ENCODE data around the gene MRPL52. TPM values are rescaled to one million over a fixed set of nuclear protein-coding genes. Genes with fewer than 3 reads are reported as not detected.
A peak's percentile ranks its signal among the peaks of the same experiment; 100 is the strongest.

Gene MRPL52
- total RNA-seq, 1 donor from 2014 or later = 67.9 TPM

DNA sequence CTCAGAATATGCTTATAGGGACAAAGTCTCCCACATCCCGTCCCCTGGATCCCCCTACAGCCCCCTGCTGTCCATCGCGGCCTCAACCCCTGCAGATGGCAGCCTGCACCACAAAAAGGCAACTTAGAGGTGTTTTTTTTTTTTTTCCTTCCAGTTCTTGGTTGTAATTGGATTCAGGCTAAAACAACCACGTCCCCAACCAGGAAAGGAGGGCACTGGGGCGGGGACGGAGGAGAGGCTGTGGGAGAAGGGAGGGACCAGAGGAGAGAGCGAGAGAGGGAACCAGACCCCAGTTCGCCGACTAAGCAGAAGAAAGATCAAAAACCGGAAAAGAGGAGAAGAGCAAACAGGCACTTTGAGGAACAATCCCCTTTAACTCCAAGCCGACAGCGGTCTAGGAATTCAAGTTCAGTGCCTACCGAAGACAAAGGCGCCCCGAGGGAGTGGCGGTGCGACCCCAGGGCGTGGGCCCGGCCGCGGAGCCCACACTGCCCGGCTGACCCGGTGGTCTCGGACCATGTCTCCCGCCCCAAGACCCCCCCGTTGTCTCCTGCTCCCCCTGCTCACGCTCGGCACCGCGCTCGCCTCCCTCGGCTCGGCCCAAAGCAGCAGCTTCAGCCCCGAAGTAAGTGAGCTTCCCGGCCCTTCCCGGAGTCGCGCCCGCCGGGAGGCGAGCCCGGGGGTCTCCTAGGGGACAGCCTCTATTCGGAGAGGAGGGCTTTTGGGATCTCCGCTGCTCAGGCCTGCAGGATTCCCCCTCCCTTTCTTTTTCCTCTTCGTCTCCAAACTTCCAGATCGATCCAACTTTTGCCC lies 6.8 kb downstream of the MRPL52 start, which contains the start of gene MMP14:
TSS of gene MMP14 (plus strand) at position 285 of the 813 bp plus-strand sequence. CDS start at position 518, 233 bp downstream.
- peaks cover 15% of the 10 kb centered on the region for H3K9me3 Mint-ChIP-seq (ENCODE audit: unreplicated experiment)
- TF ChIP-seq, protein P1, sequence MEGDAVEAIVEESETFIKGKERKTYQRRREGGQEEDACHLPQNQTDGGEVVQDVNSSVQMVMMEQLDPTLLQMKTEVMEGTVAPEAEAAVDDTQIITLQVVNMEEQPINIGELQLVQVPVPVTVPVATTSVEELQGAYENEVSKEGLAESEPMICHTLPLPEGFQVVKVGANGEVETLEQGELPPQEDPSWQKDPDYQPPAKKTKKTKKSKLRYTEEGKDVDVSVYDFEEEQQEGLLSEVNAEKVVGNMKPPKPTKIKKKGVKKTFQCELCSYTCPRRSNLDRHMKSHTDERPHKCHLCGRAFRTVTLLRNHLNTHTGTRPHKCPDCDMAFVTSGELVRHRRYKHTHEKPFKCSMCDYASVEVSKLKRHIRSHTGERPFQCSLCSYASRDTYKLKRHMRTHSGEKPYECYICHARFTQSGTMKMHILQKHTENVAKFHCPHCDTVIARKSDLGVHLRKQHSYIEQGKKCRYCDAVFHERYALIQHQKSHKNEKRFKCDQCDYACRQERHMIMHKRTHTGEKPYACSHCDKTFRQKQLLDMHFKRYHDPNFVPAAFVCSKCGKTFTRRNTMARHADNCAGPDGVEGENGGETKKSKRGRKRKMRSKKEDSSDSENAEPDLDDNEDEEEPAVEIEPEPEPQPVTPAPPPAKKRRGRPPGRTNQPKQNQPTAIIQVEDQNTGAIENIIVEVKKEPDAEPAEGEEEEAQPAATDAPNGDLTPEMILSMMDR (IDR thresholded peaks at IDR 0.05; ENCODE audit: partially characterized antibody, unreplicated experiment) = no peak
- peaks cover 10% of the 10 kb centered on the region for H3K27me3 Mint-ChIP-seq (ENCODE audit: unreplicated experiment)
- H3K4me3 Mint-ChIP-seq (ENCODE audit: unreplicated experiment) = peak within 1 kb of the TSS; percentile 97
- H3K4me1 Mint-ChIP-seq (ENCODE audit: low read depth, unreplicated experiment) = peaks cover 14% of the 10 kb centered on the region
- DNase-seq = peak; percentile 66
- peak within 1 kb of the TSS; percentile 98 for H3K27ac Mint-ChIP-seq (ENCODE audit: unreplicated experiment)
- no peaks in the 10 kb centered on the region for H3K36me3 Mint-ChIP-seq (ENCODE audit: unreplicated experiment)

DNA sequence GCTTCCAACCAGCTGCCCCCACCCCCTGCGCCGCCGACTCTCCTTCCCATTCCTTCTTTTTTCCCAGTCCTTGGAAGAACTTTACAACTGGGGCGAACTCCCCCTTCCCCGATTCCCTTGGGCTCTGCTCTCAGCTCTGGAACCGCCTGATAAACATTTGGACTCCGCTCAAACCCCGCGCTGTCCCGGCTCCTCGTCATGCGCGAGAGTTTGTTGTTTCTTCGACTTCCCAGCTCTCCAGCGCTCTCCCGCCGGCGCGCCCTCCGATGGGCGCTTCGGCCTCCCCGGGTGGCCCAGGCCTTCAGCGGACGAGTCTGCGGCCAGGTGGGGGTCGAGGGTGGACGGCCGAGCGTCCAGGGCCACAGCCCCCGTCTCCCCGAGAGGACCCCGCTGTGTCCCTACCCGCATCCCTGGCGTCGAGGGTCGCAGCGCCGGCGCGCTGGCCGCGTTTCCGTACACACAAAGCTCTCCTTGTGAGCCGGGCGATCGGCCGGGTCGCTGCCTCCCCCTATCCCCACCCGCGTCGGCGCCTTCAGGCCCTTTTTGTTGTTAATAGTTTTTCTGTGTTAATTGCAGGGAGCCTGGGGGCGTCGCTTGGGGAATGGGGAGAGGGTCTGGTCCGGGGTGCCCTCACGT lies 7.5 kb downstream of the MRPL52 start:
- TF ChIP-seq, protein P1 (IDR thresholded peaks at IDR 0.05; ENCODE audit: partially characterized antibody, unreplicated experiment) = no peak
- H3K4me1 Mint-ChIP-seq (ENCODE audit: low read depth, unreplicated experiment) = peaks cover 14% of the 10 kb centered on the region
- peak overlapping the region; percentile 96 for H3K4me3 Mint-ChIP-seq (ENCODE audit: unreplicated experiment)
- H3K27ac Mint-ChIP-seq (ENCODE audit: unreplicated experiment) = peak overlapping the region; percentile 95
- no peaks in the 10 kb centered on the region for H3K36me3 Mint-ChIP-seq (ENCODE audit: unreplicated experiment)
- DNase-seq = peak; percentile 61
- H3K27me3 Mint-ChIP-seq (ENCODE audit: unreplicated experiment) = peaks cover 10% of the 10 kb centered on the region
- H3K9me3 Mint-ChIP-seq (ENCODE audit: unreplicated experiment) = peaks cover 15% of the 10 kb centered on the region

DNA sequence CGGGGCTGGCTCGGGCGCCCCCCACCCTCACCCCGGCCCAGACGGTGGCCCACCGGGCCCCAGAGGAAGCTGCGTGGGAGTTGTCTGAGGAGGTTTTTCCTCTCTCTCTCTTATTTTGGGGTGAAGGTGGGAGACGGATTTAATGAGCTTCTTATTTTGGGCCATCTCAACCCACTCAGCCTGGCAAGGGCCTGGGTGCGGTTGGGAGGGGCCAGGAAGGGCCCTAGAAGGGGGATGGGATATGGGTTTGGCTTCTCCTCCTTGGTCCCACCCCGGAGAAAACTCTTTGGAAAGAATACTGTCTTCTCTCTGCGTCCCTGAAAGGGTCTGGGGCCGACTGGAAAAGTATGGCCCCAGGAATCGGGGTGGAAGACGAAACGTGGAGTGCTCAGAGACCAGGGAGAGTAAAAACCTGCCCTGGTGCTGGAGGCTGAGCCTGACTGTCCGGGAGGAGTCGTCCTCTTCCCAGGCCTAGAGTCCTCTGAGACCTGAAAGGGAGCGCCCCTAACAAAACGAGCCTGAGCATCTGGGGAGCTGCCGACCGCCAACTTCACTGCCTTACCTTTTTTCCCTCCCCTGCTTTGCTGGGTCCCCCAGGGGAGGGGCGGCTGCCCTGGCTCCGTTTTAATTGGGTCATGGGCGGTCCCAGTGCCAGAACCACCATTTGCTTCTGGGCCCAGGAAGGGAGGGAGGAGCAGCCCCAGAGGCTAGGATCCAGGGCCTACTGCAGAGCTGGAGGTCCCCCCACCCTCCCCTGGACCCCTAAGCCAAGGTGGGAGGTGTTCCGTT lies 8.3 kb downstream of the MRPL52 start:
- Mint-ChIP-seq H3K36me3 (ENCODE audit: unreplicated experiment) (no peaks in the 10 kb centered on the region), H3K27ac (ENCODE audit: unreplicated experiment) (peak overlapping the region; percentile 88), H3K4me3 (ENCODE audit: unreplicated experiment) (peak overlapping the region; percentile 96), H3K9me3 (ENCODE audit: unreplicated experiment) (peaks cover 15% of the 10 kb centered on the region), H3K4me1 (ENCODE audit: low read depth, unreplicated experiment) (peaks cover 14% of the 10 kb centered on the region), H3K27me3 (ENCODE audit: unreplicated experiment) (peaks cover 10% of the 10 kb centered on the region)
- DNase-seq = peak; percentile 32
- TF ChIP-seq, protein P1 (IDR thresholded peaks at IDR 0.05; ENCODE audit: partially characterized antibody, unreplicated experiment) = no peak

DNA sequence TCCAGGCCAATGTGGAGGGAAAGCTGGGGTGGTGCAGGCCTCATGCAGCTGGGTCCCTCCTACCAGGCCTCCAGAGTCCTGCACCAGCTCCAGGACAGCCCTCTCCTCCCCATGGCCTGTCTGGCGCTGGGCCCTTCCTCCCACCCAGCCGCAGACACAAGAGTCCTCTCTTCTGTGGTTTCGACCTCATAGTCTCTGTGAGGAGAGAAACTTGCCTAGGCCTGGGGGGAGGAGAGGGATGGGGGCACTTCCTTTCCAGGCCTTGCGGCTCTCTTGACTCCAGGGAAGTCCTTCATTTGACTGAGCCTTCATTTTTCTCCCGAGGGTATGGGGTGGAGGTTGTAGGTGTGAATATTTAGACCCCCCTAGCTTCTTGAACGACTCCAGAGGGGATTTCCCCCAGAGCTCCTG lies 8.9 kb downstream of the MRPL52 start:
- Mint-ChIP-seq H3K27me3 (ENCODE audit: unreplicated experiment) (peaks cover 10% of the 10 kb centered on the region), H3K9me3 (ENCODE audit: unreplicated experiment) (peaks cover 17% of the 10 kb centered on the region), H3K4me1 (ENCODE audit: low read depth, unreplicated experiment) (peaks cover 14% of the 10 kb centered on the region), H3K36me3 (ENCODE audit: unreplicated experiment) (no peaks in the 10 kb centered on the region), H3K27ac (ENCODE audit: unreplicated experiment) (peak overlapping the region; percentile 52), H3K4me3 (ENCODE audit: unreplicated experiment) (peak overlapping the region; percentile 96)
- no peak for DNase-seq
- TF ChIP-seq, protein P1 (IDR thresholded peaks at IDR 0.05; ENCODE audit: partially characterized antibody, unreplicated experiment) = no peak

Data from glutamatergic neuron (in vitro differentiated cells).